ENCODE data around the gene RPA1. TPM values are rescaled to one million over a fixed set of nuclear protein-coding genes. Genes with fewer than 3 reads are reported as not detected.

The RPA1 gene
- total RNA-seq = 19.0 and 20.6 TPM in 2 replicates

GRCh38 chr17:1829592-1830257 lies at the start of gene RPA1, which contains the start of gene SMYD4:
RPA1 (plus strand) TSS chr17:1830005; CDS start chr17:1830094, 89 bp downstream.
SMYD4 (minus strand) TSS chr17:1829902; CDS start chr17:1827994, 1,908 bp downstream.

Other genes starting within 250 kb of the RPA1 start
- gene SLC43A2, start 201.2 kb upstream of the RPA1 start, total RNA-seq = 2.2 and 3.3 TPM in 2 replicates
- gene SCARF1, start 184.3 kb upstream of the RPA1 start, total RNA-seq = 0.20 TPM in 1 of 2 replicates, not detected in the other
- 4.0 and 6.1 TPM in 2 replicates for gene RILP, start 180.1 kb upstream of the RPA1 start, total RNA-seq
- gene PRPF8, start 145.1 kb upstream of the RPA1 start, total RNA-seq = 131 and 150 TPM in 2 replicates
- gene TLCD2, start 119.6 kb upstream of the RPA1 start, total RNA-seq = 0.98 and 1.5 TPM in 2 replicates
- gene WDR81, start 105.3 kb upstream of the RPA1 start, total RNA-seq = 46.9 and 47.4 TPM in 2 replicates
- gene SERPINF2, start 87.1 kb upstream of the RPA1 start, total RNA-seq = under 0.01 TPM in 1 of 2 replicates, not detected in the other
- 72.1 and 268 TPM in 2 replicates for gene SERPINF1, start 67.9 kb upstream of the RPA1 start, total RNA-seq
- 9.2 and 13.1 TPM in 2 replicates for gene SMYD4, start 103 bp upstream of the RPA1 start, total RNA-seq
- gene RTN4RL1, start 195.3 kb downstream of the RPA1 start, total RNA-seq = 0.20 and 2.6 TPM in 2 replicates
- 31.9 and 37.5 TPM in 2 replicates for gene DPH1, start 200.1 kb downstream of the RPA1 start, total RNA-seq
- 55.5 and 57.3 TPM in 2 replicates for gene OVCA2, start 212.0 kb downstream of the RPA1 start, total RNA-seq
- 33.8 and 45.6 TPM in 2 replicates for gene HIC1, start 225.1 kb downstream of the RPA1 start, total RNA-seq

Measured in subcutaneous preadipocyte (primary cell).